ENCODE measurements around the gene BTRC.
"Not testable (repeated sequence)": the region's sequence is repeated elsewhere in the genome, so short reads cannot be mapped to it uniquely, and the experiment has no call there.

Gene BTRC

GRCh38 chr10:101353692-101354327 is at the start of gene BTRC:
TSS of gene BTRC (plus strand) at chr10:101354165. CDS start at chr10:101354181, 16 bp downstream.
- peak; percentile 97 to 100 (median 99) for DNase-seq

- no peak for DNase-seq
Measured at GRCh38 chr10:101304316-101304715, 49.6 kb upstream of the BTRC start.

GRCh38 chr10:101305320-101306241 is 48.4 kb upstream of the BTRC start:
- DNase-seq = no peak

GRCh38 chr10:101308051-101308450 is 45.9 kb upstream of the BTRC start:
- DNase-seq = no peak

- no peak for DNase-seq
Measured at GRCh38 chr10:101310529-101311184, 43.3 kb upstream of the BTRC start.

- DNase-seq = no peak
Measured at GRCh38 chr10:101311185-101312066, 42.5 kb upstream of the BTRC start.

- DNase-seq = peak; percentile 44 to 60 (median 53)
Measured at GRCh38 chr10:101319241-101319915, 34.6 kb upstream of the BTRC start.

- DNase-seq = no peak
Measured at GRCh38 chr10:101321073-101321472, 32.9 kb upstream of the BTRC start.

GRCh38 chr10:101322266-101323108 is 31.5 kb upstream of the BTRC start:
- DNase-seq = no peak

GRCh38 chr10:101323495-101323894 is 30.5 kb upstream of the BTRC start:
- DNase-seq = no peak

- DNase-seq = not testable (repeated sequence)
Measured at GRCh38 chr10:101327454-101327853, 26.5 kb upstream of the BTRC start.

- DNase-seq = no peak
Measured at GRCh38 chr10:101329341-101330032, 24.5 kb upstream of the BTRC start.

GRCh38 chr10:101330231-101330630 is 23.7 kb upstream of the BTRC start:
- no peak for DNase-seq

GRCh38 chr10:101330631-101331225 is 23.2 kb upstream of the BTRC start:
- DNase-seq = peak in 1 of 3 donors; percentile 17

- no peak for DNase-seq
Measured at GRCh38 chr10:101331956-101332355, 22.0 kb upstream of the BTRC start.

GRCh38 chr10:101334259-101334658 is 19.7 kb upstream of the BTRC start:
- DNase-seq = not testable (repeated sequence)

- DNase-seq = no peak
Measured at GRCh38 chr10:101336382-101336781, 17.6 kb upstream of the BTRC start.

GRCh38 chr10:101337836-101338235 is 16.1 kb upstream of the BTRC start:
- no peak for DNase-seq

- no peak for DNase-seq
Measured at GRCh38 chr10:101341438-101341837, 12.5 kb upstream of the BTRC start.

- no peak for DNase-seq
Measured at GRCh38 chr10:101346177-101346576, 7.8 kb upstream of the BTRC start.

Data from suppressor macrophage treated with lipopolysaccharide for 1 hour (primary cell).